Uterus (tissue), 4 donors: Measurements from ENCODE around the gene AGFG1. TPM values are rescaled to one million over a fixed set of nuclear protein-coding genes. Genes with fewer than 3 reads are reported as not detected.

Source experiments
- DNase-seq, 2 donors: peaks; one replicate each; pipeline ENCODE4 v3.0.0-alpha.2; 2019 to 2020
- H3K27ac ChIP-seq, 2 donors: fragments of 200-600 bp; sonication (generic); 1 replicate in 1 of 2; 2 replicates in 1 of 2; pipeline ENCODE4 v1.5.1; 2016 to 2018
- H3K27me3 ChIP-seq, 2 donors: fragments of 200-600 bp; sonication (generic); one replicate each; pipeline ENCODE4 v1.5.1; 2018 to 2019; ENCODE audit warnings: control low read depth in 1 of 2
- H3K36me3 ChIP-seq, 2 donors: fragments of 200-600 bp; sonication (generic); one replicate each; pipeline ENCODE4 v1.5.1; 2019; ENCODE audit warnings: control low read depth in 1 of 2
- H3K4me1 ChIP-seq, 2 donors: fragments of 200-600 bp; sonication (generic); one replicate each; pipeline ENCODE4 v1.5.1; 2018 to 2019; ENCODE audit warnings: control low read depth in 1 of 2
- H3K4me3 ChIP-seq, 2 donors: fragments of 200-600 bp; sonication (generic); 1 replicate in 1 of 2; 2 replicates in 1 of 2; pipeline ENCODE4 v1.5.1; 2018 to 2019; ENCODE audit warnings: mild to moderate bottlenecking in 1 of 2
- H3K9me3 ChIP-seq, 2 donors: fragments of 200-600 bp; sonication (generic); one replicate each; pipeline ENCODE4 v1.5.1; 2019; ENCODE audit warnings: control low read depth in 1 of 2
- CTCF ChIP-seq, 4 experiments: fragments of 200-600 bp in 2 of 4; fragments of 450-650 bp in 2 of 4; sonication (generic) in 2 of 4; IDR thresholded peaks; one replicate each; pipeline ENCODE4 v1.5.1; 2016 to 2019; ENCODE audit warnings: antibody characterized with exemption in 4 of 4, mild to moderate bottlenecking in 2 of 4, moderate library complexity in 1 of 4
- POLR2A ChIP-seq, 2 donors: fragments of 450-650 bp; IDR thresholded peaks; one replicate each; pipeline ENCODE4 v1.6.1; 2016; ENCODE audit warnings: antibody characterized with exemption in 2 of 2, mild to moderate bottlenecking in 1 of 2, moderate library complexity in 1 of 2
- intact Hi-C: fragments of 100-400 bp; cut with DNase I; formaldehyde crosslinking; loops from one replicate; pipeline ENCODE4 v1.15.1; 2023; ENCODE audit warnings: low total_unique reads
- total RNA-seq, 4 donors: library from RNA; depleted of rRNA in 3 of 4; stranded (reverse); fragments of >200 nt in 3 of 4; gene quantifications; one replicate each; pipeline versions ENCODE4 v1.1.0 to v1.2.4, GENCODE V29; 2014 to 2023
- donor health status: DM: yes; HTN: yes; CAD: no.

AGFG1 gene
- total RNA-seq, 4 donors from 2014 or later: 17.6 to 60.4 (median 29.9) TPM

GRCh38 chr2:227565080-227565479 lies 93.1 kb downstream of the AGFG1 start:
- TF ChIP-seq CTCF (IDR thresholded peaks at IDR 0.05) (no peak), POLR2A (IDR thresholded peaks at IDR 0.05) (no peak)
- intact Hi-C loops: no loop called here
- H3K4me3 ChIP-seq: no peak overlapping the region

GRCh38 chr2:227566012-227566411 lies 94.1 kb downstream of the AGFG1 start:
- DNase-seq: no peak
- no peaks in the 10 kb centered on the region for H3K4me1 ChIP-seq
- H3K36me3 ChIP-seq: no peaks in the 10 kb centered on the region
- no peak overlapping the region for H3K4me3 ChIP-seq
- TF ChIP-seq CTCF (IDR thresholded peaks at IDR 0.05) (no peak), POLR2A (IDR thresholded peaks at IDR 0.05) (no peak)
- no peaks in the 10 kb centered on the region for H3K9me3 ChIP-seq
- H3K27ac ChIP-seq: no peak overlapping the region
- intact Hi-C loops: no loop called here
- H3K27me3 ChIP-seq: no peaks in the 10 kb centered on the region

More at GRCh38 chr2:227565080-227565479, 93.1 kb downstream of the AGFG1 start:
- H3K27me3 ChIP-seq: no peaks in the 10 kb centered on the region
- no peak overlapping the region for H3K27ac ChIP-seq
- no peak for DNase-seq
- no peaks in the 10 kb centered on the region for H3K36me3 ChIP-seq
- no peaks in the 10 kb centered on the region for H3K4me1 ChIP-seq
- H3K9me3 ChIP-seq: no peaks in the 10 kb centered on the region

GRCh38 chr2:227568852-227569169 lies 96.9 kb downstream of the AGFG1 start:
- no peak for TF ChIP-seq POLR2A (IDR thresholded peaks at IDR 0.05)
- TF ChIP-seq CTCF (IDR thresholded peaks at IDR 0.05): no peak
- intact Hi-C loops: no loop called here
- H3K27ac ChIP-seq: no peak overlapping the region
- H3K27me3 ChIP-seq: no peaks in the 10 kb centered on the region
- no peak for DNase-seq
- H3K36me3 ChIP-seq: no peaks in the 10 kb centered on the region
- H3K4me1 ChIP-seq: no peaks in the 10 kb centered on the region
- no peaks in the 10 kb centered on the region for H3K9me3 ChIP-seq
- no peak overlapping the region for H3K4me3 ChIP-seq

GRCh38 chr2:227570615-227571014 lies 98.7 kb downstream of the AGFG1 start:
- no peaks in the 10 kb centered on the region for H3K27me3 ChIP-seq
- H3K4me3 ChIP-seq: no peak overlapping the region
- TF ChIP-seq POLR2A (IDR thresholded peaks at IDR 0.05) (no peak), CTCF (IDR thresholded peaks at IDR 0.05) (no peak)
- no peaks in the 10 kb centered on the region for H3K9me3 ChIP-seq
- no peaks in the 10 kb centered on the region for H3K4me1 ChIP-seq
- intact Hi-C loops: no loop called here
- no peak for DNase-seq
- no peaks in the 10 kb centered on the region for H3K36me3 ChIP-seq
- no peak overlapping the region for H3K27ac ChIP-seq

GRCh38 chr2:227576110-227576509 lies 104.2 kb downstream of the AGFG1 start:
- Histone ChIP-seq H3K4me3 (no peak overlapping the region), H3K36me3 (no peaks in the 10 kb centered on the region), H3K4me1 (no peaks in the 10 kb centered on the region), H3K9me3 (no peaks in the 10 kb centered on the region), H3K27ac (no peak overlapping the region), H3K27me3 (no peaks in the 10 kb centered on the region)
- no peak for DNase-seq
- no peak for TF ChIP-seq CTCF (IDR thresholded peaks at IDR 0.05)
- intact Hi-C loops: no loop called here
